SK-N-MC (cell line): ENCODE measurements around the gene KMT5B.

Source experiments
- DNase-seq: peaks from one replicate; pipeline ENCODE4 v3.0.0-alpha.2; 2011; ENCODE audit warnings: low read depth, low spot score
- H3K27ac ChIP-seq: fragments of 200-600 bp; sonication (generic); 2 replicates; pipeline ENCODE4 v1.5.1; 2016; ENCODE audit warnings: mixed run types
- H3K36me3 ChIP-seq: fragments of 200-600 bp; sonication (generic); 2 replicates; pipeline ENCODE4 v1.6.1; 2017; ENCODE audit warnings: antibody characterized with exemption, low read length, mixed read lengths; ENCODE audit not compliant: insufficient read depth
- H3K4me3 ChIP-seq: fragments of 200-600 bp; sonication (generic); 2 replicates; pipeline ENCODE4 v1.5.1; 2016
- H3K9ac ChIP-seq: fragments of 200-600 bp; sonication (generic); 2 replicates; pipeline ENCODE4 v1.8.0; 2017; ENCODE audit warnings: mixed run types, mixed read lengths; ENCODE audit not compliant: insufficient read length
- H3K9me3 ChIP-seq: fragments of 200-600 bp; sonication (generic); 2 replicates; pipeline ENCODE4 v1.6.1; 2017; ENCODE audit warnings: low read depth, mild to moderate bottlenecking, antibody characterized with exemption, low read length, moderate library complexity, mixed read lengths
- EZH2 ChIP-seq: fragments of 200-600 bp; sonication (generic); IDR thresholded peaks from one replicate; pipeline ENCODE4 v1.6.1; 2017; ENCODE audit warnings: antibody characterized with exemption
- FOXP2 ChIP-seq: optimal IDR thresholded peaks from 2 replicates; pipeline ENCODE3; 2011; ENCODE audit warnings: mild to moderate bottlenecking, moderate library complexity; ENCODE audit not compliant: insufficient read depth; ENCODE audit errors: extremely low read length, control extremely low read depth
- POLR2AphosphoS5 ChIP-seq: IDR thresholded peaks from 2 replicates; pipeline ENCODE4 v1.6.1; 2012; ENCODE audit warnings: mild to moderate bottlenecking, low read depth, low read length, borderline replicate concordance

The KMT5B gene

GRCh38 chr11:68212421-68213134, 518 bp downstream of the KMT5B start:
- Histone ChIP-seq H3K9me3 (no peaks in the 10 kb centered on the region), H3K9ac (peak overlapping the region; percentile 89), H3K27ac (peak overlapping the region; percentile 94), H3K36me3 (no peaks in the 10 kb centered on the region), H3K4me3 (peak overlapping the region; percentile 95)
- no peak for DNase-seq
- no peak for TF ChIP-seq POLR2AphosphoS5
- TF ChIP-seq FOXP2: no peak
- TF ChIP-seq EZH2: no peak

- H3K9me3 ChIP-seq: no peaks in the 10 kb centered on the region
- no peak for DNase-seq
- H3K4me3 ChIP-seq: peak overlapping the region; percentile 95
- no peak overlapping the region for H3K27ac ChIP-seq
- H3K9ac ChIP-seq: peak overlapping the region; percentile 88
- no peaks in the 10 kb centered on the region for H3K36me3 ChIP-seq
- no peak for TF ChIP-seq POLR2AphosphoS5
Measured at GRCh38 chr11:68211546-68211945, 1.6 kb downstream of the KMT5B start.

GRCh38 chr11:68206211-68206610, 6.9 kb downstream of the KMT5B start:
- DNase-seq: peak; percentile 37
- Histone ChIP-seq H3K27ac (no peak overlapping the region), H3K4me3 (no peak overlapping the region), H3K36me3 (no peaks in the 10 kb centered on the region), H3K9ac (no peak overlapping the region), H3K9me3 (no peaks in the 10 kb centered on the region)
- no peak for TF ChIP-seq EZH2
- TF ChIP-seq FOXP2: no peak
- TF ChIP-seq POLR2AphosphoS5: no peak

- no peak for TF ChIP-seq POLR2AphosphoS5
- TF ChIP-seq FOXP2: no peak
- no peak for TF ChIP-seq EZH2
- Histone ChIP-seq H3K27ac (no peak overlapping the region), H3K36me3 (no peaks in the 10 kb centered on the region), H3K9me3 (no peaks in the 10 kb centered on the region), H3K9ac (no peak overlapping the region), H3K4me3 (no peak overlapping the region)
- no peak for DNase-seq
Measured at GRCh38 chr11:68204402-68204801, 8.7 kb downstream of the KMT5B start.

GRCh38 chr11:68202165-68202564, 10.9 kb downstream of the KMT5B start:
- Histone ChIP-seq H3K4me3 (no peak overlapping the region), H3K9me3 (no peaks in the 10 kb centered on the region), H3K27ac (no peak overlapping the region), H3K36me3 (no peaks in the 10 kb centered on the region), H3K9ac (no peak overlapping the region)
- no peak for DNase-seq
- TF ChIP-seq FOXP2 (no peak), POLR2AphosphoS5 (no peak), EZH2 (no peak)

- DNase-seq: no peak
- Histone ChIP-seq H3K4me3 (no peak overlapping the region), H3K27ac (no peak overlapping the region; the same call in 1 of the 2 replicates), H3K9me3 (no peaks in the 10 kb centered on the region), H3K36me3 (no peaks in the 10 kb centered on the region), H3K9ac (no peak overlapping the region)
- TF ChIP-seq FOXP2: no peak
- no peak for TF ChIP-seq POLR2AphosphoS5
- no peak for TF ChIP-seq EZH2
Measured at GRCh38 chr11:68201492-68201891, 11.6 kb downstream of the KMT5B start.

- no peak for DNase-seq
- Histone ChIP-seq H3K9ac (peak overlapping the region; percentile 1), H3K4me3 (no peak overlapping the region), H3K9me3 (no peaks in the 10 kb centered on the region), H3K36me3 (no peaks in the 10 kb centered on the region), H3K27ac (peak overlapping the region; percentile 20; the same call in 1 of the 2 replicates)
- TF ChIP-seq POLR2AphosphoS5 (no peak), EZH2 (no peak), FOXP2 (no peak)
Measured at GRCh38 chr11:68200639-68201038, 12.5 kb downstream of the KMT5B start.

GRCh38 chr11:68199295-68199987, 13.7 kb downstream of the KMT5B start:
- no peak for DNase-seq
- Histone ChIP-seq H3K27ac (no peak overlapping the region), H3K36me3 (no peaks in the 10 kb centered on the region), H3K4me3 (no peak overlapping the region), H3K9ac (no peak overlapping the region), H3K9me3 (no peaks in the 10 kb centered on the region)
- no peak for TF ChIP-seq EZH2
- TF ChIP-seq POLR2AphosphoS5: no peak
- TF ChIP-seq FOXP2: no peak

- no peak overlapping the region for H3K9ac ChIP-seq
Measured at GRCh38 chr11:68196219-68196618, 16.9 kb downstream of the KMT5B start.

More at GRCh38 chr11:68196219-68196618, 16.9 kb downstream of the KMT5B start:
- Histone ChIP-seq H3K36me3 (no peaks in the 10 kb centered on the region), H3K9me3 (no peaks in the 10 kb centered on the region), H3K4me3 (no peak overlapping the region), H3K27ac (no peak overlapping the region)
- no peak for TF ChIP-seq FOXP2
- no peak for TF ChIP-seq EZH2
- no peak for TF ChIP-seq POLR2AphosphoS5
- no peak for DNase-seq
